Measurements from ENCODE around the gene GNPTG.

The GNPTG gene

GRCh38 chr16:1356061-1356900 lies 4.5 kb downstream of the GNPTG start:
- H3K36me3 ChIP-seq = no peaks in the 10 kb centered on the region; the same call in 1 of the 2 replicates
- TF ChIP-seq CTCF (IDR thresholded peaks at IDR 0.05; ENCODE audit: low read depth, low read length) = no peak
- no peaks in the 10 kb centered on the region for H3K9me3 ChIP-seq (ENCODE audit: severe bottlenecking)
- H3K27me3 ChIP-seq (ENCODE audit: insufficient read depth, low read depth, severe bottlenecking) = no peaks in the 10 kb centered on the region
- DNase-seq = no peak
- no peak overlapping the region for H3K27ac ChIP-seq
- no peak overlapping the region for H3K4me3 ChIP-seq (ENCODE audit: low read depth, low read length)

- no peak for TF ChIP-seq CTCF (IDR thresholded peaks at IDR 0.05; ENCODE audit: low read depth, low read length)
- no peaks in the 10 kb centered on the region for H3K27me3 ChIP-seq (ENCODE audit: insufficient read depth, low read depth, severe bottlenecking)
- no peaks in the 10 kb centered on the region for H3K9me3 ChIP-seq (ENCODE audit: severe bottlenecking)
- peaks cover 13% of the 10 kb centered on the region for H3K36me3 ChIP-seq
- no peak overlapping the region for H3K27ac ChIP-seq
- DNase-seq = no peak
- H3K4me3 ChIP-seq (ENCODE audit: low read depth, low read length) = no peak overlapping the region
Observed at GRCh38 chr16:1357906-1358566, 6.3 kb downstream of the GNPTG start.

- DNase-seq = no peak
- peaks cover 41% of the 10 kb centered on the region for H3K36me3 ChIP-seq
- no peak overlapping the region for H3K27ac ChIP-seq
- TF ChIP-seq CTCF (IDR thresholded peaks at IDR 0.05; ENCODE audit: low read depth, low read length) = no peak
- H3K4me3 ChIP-seq (ENCODE audit: low read depth, low read length) = no peak overlapping the region
- H3K9me3 ChIP-seq (ENCODE audit: severe bottlenecking) = no peaks in the 10 kb centered on the region
- H3K27me3 ChIP-seq (ENCODE audit: insufficient read depth, low read depth, severe bottlenecking) = no peaks in the 10 kb centered on the region
Observed at GRCh38 chr16:1361685-1362360, 10.1 kb downstream of the GNPTG start.

GRCh38 chr16:1362807-1363206 lies 11.1 kb downstream of the GNPTG start:
- Histone ChIP-seq H3K36me3 (peaks cover 41% of the 10 kb centered on the region), H3K4me3 (ENCODE audit: low read depth, low read length) (no peak overlapping the region)

GRCh38 chr16:1363501-1364041 lies 11.8 kb downstream of the GNPTG start:
- no peak overlapping the region for H3K4me3 ChIP-seq (ENCODE audit: low read depth, low read length)
- H3K9me3 ChIP-seq (ENCODE audit: severe bottlenecking) = no peaks in the 10 kb centered on the region
- TF ChIP-seq CTCF (IDR thresholded peaks at IDR 0.05; ENCODE audit: low read depth, low read length) = peak; percentile 93
- no peaks in the 10 kb centered on the region for H3K27me3 ChIP-seq (ENCODE audit: insufficient read depth, low read depth, severe bottlenecking)
- peak; percentile 61 for DNase-seq
- H3K27ac ChIP-seq = no peak overlapping the region
- H3K36me3 ChIP-seq = peaks cover 44% of the 10 kb centered on the region

More at GRCh38 chr16:1362807-1363206, 11.1 kb downstream of the GNPTG start:
- no peaks in the 10 kb centered on the region for H3K9me3 ChIP-seq (ENCODE audit: severe bottlenecking)
- no peak for DNase-seq
- no peak for TF ChIP-seq CTCF (IDR thresholded peaks at IDR 0.05; ENCODE audit: low read depth, low read length)
- H3K27me3 ChIP-seq (ENCODE audit: insufficient read depth, low read depth, severe bottlenecking) = no peaks in the 10 kb centered on the region
- H3K27ac ChIP-seq = no peak overlapping the region

Data from WERI-Rb-1 (cell line).